Loucy (cell line): Measurements from ENCODE around the gene LINC01488.

Source experiments
- H2AFZ ChIP-seq: fragments of 200-600 bp; sonication (generic); 2 replicates; pipeline ENCODE4 v1.6.0; 2016; ENCODE audit warnings: antibody characterized with exemption, mild to moderate bottlenecking, low read length, moderate library complexity
- H3F3A ChIP-seq: fragments of 200-600 bp; 2 replicates; pipeline ENCODE4 v1.6.0; 2016; ENCODE audit warnings: antibody characterized with exemption, low read depth, mild to moderate bottlenecking
- H3K27me3 ChIP-seq: fragments of 200-600 bp; sonication (generic); 2 replicates; pipeline ENCODE4 v1.6.1; 2014; ENCODE audit warnings: low read length, mild to moderate bottlenecking; ENCODE audit not compliant: insufficient read depth, poor library complexity, severe bottlenecking
- H3K36me3 ChIP-seq: fragments of 200-600 bp; sonication (generic); 2 replicates; pipeline ENCODE4 v1.6.1; 2016; ENCODE audit warnings: low read length; ENCODE audit not compliant: insufficient read depth
- H3K4me1 ChIP-seq: fragments of 200-600 bp; sonication (generic); 2 replicates; pipeline ENCODE4 v1.5.1; 2014; ENCODE audit warnings: low read length, mild to moderate bottlenecking; ENCODE audit not compliant: insufficient read depth, poor library complexity, severe bottlenecking
- H3K4me2 ChIP-seq: fragments of 200-600 bp; sonication (generic); 2 replicates; pipeline ENCODE4 v1.6.0; 2014; ENCODE audit warnings: antibody characterized with exemption, low read length, low read depth, mild to moderate bottlenecking; ENCODE audit not compliant: poor library complexity, severe bottlenecking
- H3K4me3 ChIP-seq: fragments of 200-600 bp; sonication (generic); 2 replicates; pipeline ENCODE4 v1.5.1; 2014; ENCODE audit warnings: low read length, mild to moderate bottlenecking, mixed read lengths; ENCODE audit not compliant: poor library complexity, severe bottlenecking
- H3K79me2 ChIP-seq: fragments of 200-600 bp; sonication (generic); 2 replicates; pipeline ENCODE4 v1.6.1; 2014; ENCODE audit warnings: low read length; ENCODE audit not compliant: insufficient read depth
- H3K9ac ChIP-seq: fragments of 200-600 bp; sonication (generic); 2 replicates; pipeline ENCODE4 v1.6.0; 2014; ENCODE audit warnings: mild to moderate bottlenecking, low read depth, low read length, moderate library complexity; ENCODE audit not compliant: poor library complexity, severe bottlenecking
- H3K9me2 ChIP-seq: fragments of 200-600 bp; sonication (generic); replicated peaks from 2 replicates; pipeline ENCODE4 v1.6.1; 2016; ENCODE audit warnings: low read depth, low read length, mixed read lengths
- H3K9me3 ChIP-seq: fragments of 200-600 bp; sonication (generic); 2 replicates; pipeline ENCODE4 v1.6.1; 2014; ENCODE audit warnings: mild to moderate bottlenecking, antibody characterized with exemption, low read length, low read depth; ENCODE audit not compliant: insufficient read depth
- H4K20me1 ChIP-seq: fragments of 200-600 bp; sonication (generic); 2 replicates; pipeline ENCODE4 v1.6.0; 2014; ENCODE audit warnings: antibody characterized with exemption, low read length, mild to moderate bottlenecking; ENCODE audit not compliant: insufficient read depth, poor library complexity, severe bottlenecking
- EZH2phosphoT487 ChIP-seq: fragments of 200-600 bp; IDR thresholded peaks from 2 replicates; pipeline ENCODE4 v1.6.1; 2018; ENCODE audit warnings: antibody characterized with exemption, mild to moderate bottlenecking, moderate library complexity, borderline replicate concordance
- TF ChIP-seq, protein P1 (sequence below): fragments of 200-600 bp; sonication (generic); conservative IDR thresholded peaks from 2 replicates; pipeline ENCODE4 v1.5.1; 2014; ENCODE audit warnings: mild to moderate bottlenecking, antibody characterized with exemption, low read length

The LINC01488 gene

DNA sequence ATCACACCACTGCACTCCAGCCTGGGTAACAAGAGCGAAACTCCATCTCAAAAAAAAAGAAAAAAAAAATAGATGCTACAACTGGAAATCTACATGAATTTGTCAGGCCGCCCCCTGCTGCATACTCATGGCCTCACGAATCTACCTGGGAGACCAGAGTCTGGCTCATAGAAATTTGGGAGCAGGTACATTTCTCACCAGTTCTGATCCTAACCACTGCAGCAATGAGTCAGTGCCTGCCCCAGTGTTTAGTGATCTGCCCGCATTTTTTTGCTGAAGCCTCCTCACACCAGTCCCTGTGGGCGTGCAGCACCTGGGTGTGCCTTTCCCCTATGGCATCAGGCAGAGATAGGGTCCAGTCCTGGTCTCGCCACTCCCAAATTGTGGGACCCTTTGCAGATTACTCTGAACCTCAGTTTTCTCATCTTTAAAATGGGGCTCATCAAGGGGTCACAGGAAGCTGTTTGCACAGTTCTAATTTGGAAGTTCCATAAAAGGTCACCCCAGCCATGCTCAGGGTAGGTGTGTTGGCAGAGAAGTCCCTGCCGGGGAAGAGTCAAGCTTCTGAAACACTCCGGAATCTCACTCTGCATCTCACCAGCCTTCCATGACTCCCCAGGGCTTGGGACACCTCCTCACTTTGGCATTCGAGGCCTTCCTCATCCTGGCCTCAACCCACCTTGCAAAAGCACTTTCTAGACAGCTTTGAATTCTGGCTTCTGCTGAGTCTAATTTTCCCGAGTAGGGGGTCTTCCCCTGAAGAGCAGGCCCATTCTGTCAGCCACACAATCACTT, 39.3 kb upstream of the LINC01488 start:
- H3K79me2 ChIP-seq = no peaks in the 10 kb centered on the region
- peaks cover 14% of the 10 kb centered on the region for H3K4me1 ChIP-seq
- no peak overlapping the region for H3K9ac ChIP-seq
- no peak overlapping the region for H3K4me3 ChIP-seq
- H3K9me3 ChIP-seq = no peaks in the 10 kb centered on the region
- H3K27me3 ChIP-seq = no peaks in the 10 kb centered on the region
- TF ChIP-seq, protein P1, sequence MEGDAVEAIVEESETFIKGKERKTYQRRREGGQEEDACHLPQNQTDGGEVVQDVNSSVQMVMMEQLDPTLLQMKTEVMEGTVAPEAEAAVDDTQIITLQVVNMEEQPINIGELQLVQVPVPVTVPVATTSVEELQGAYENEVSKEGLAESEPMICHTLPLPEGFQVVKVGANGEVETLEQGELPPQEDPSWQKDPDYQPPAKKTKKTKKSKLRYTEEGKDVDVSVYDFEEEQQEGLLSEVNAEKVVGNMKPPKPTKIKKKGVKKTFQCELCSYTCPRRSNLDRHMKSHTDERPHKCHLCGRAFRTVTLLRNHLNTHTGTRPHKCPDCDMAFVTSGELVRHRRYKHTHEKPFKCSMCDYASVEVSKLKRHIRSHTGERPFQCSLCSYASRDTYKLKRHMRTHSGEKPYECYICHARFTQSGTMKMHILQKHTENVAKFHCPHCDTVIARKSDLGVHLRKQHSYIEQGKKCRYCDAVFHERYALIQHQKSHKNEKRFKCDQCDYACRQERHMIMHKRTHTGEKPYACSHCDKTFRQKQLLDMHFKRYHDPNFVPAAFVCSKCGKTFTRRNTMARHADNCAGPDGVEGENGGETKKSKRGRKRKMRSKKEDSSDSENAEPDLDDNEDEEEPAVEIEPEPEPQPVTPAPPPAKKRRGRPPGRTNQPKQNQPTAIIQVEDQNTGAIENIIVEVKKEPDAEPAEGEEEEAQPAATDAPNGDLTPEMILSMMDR = peak; percentile 28; the same call in 1 of the 2 replicates
- TF ChIP-seq EZH2phosphoT487 = no peak
- H4K20me1 ChIP-seq = no peaks in the 10 kb centered on the region
- H3K36me3 ChIP-seq = no peaks in the 10 kb centered on the region
- H3K9me2 ChIP-seq = no peaks in the 10 kb centered on the region
- no peaks in the 10 kb centered on the region for H3F3A ChIP-seq
- H3K4me2 ChIP-seq = peak overlapping the region; percentile 82
- H2AFZ ChIP-seq = no peak overlapping the region

DNA sequence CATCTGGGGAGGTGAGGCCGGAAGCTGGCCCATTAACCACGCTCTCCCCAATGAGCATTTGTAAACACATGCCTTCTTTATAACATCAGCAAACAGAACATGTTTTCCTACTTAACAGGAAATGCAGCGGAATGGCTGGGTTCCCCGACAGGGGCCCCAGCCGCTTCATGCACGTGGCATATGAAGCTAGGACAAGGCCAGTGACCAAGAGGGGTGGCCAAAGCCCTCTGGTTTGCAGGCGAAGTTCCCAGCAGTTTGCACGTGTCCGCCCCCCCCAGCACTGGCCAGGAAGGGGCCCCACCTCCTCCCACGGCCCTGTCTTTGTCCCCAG, 38.7 kb upstream of the LINC01488 start:
- no peaks in the 10 kb centered on the region for H4K20me1 ChIP-seq
- no peaks in the 10 kb centered on the region for H3K9me2 ChIP-seq
- H3K9me3 ChIP-seq = no peaks in the 10 kb centered on the region
- peak overlapping the region; percentile 66 for H2AFZ ChIP-seq
- H3K36me3 ChIP-seq = no peaks in the 10 kb centered on the region
- H3K79me2 ChIP-seq = no peaks in the 10 kb centered on the region
- peak overlapping the region; percentile 82 for H3K4me2 ChIP-seq
- peaks cover 14% of the 10 kb centered on the region for H3K4me1 ChIP-seq
- TF ChIP-seq, protein P1 = no peak
- TF ChIP-seq EZH2phosphoT487 = no peak
- peak overlapping the region; percentile 40 for H3K9ac ChIP-seq
- no peaks in the 10 kb centered on the region for H3K27me3 ChIP-seq
- H3F3A ChIP-seq = no peaks in the 10 kb centered on the region
- H3K4me3 ChIP-seq = peak overlapping the region; percentile 65

DNA sequence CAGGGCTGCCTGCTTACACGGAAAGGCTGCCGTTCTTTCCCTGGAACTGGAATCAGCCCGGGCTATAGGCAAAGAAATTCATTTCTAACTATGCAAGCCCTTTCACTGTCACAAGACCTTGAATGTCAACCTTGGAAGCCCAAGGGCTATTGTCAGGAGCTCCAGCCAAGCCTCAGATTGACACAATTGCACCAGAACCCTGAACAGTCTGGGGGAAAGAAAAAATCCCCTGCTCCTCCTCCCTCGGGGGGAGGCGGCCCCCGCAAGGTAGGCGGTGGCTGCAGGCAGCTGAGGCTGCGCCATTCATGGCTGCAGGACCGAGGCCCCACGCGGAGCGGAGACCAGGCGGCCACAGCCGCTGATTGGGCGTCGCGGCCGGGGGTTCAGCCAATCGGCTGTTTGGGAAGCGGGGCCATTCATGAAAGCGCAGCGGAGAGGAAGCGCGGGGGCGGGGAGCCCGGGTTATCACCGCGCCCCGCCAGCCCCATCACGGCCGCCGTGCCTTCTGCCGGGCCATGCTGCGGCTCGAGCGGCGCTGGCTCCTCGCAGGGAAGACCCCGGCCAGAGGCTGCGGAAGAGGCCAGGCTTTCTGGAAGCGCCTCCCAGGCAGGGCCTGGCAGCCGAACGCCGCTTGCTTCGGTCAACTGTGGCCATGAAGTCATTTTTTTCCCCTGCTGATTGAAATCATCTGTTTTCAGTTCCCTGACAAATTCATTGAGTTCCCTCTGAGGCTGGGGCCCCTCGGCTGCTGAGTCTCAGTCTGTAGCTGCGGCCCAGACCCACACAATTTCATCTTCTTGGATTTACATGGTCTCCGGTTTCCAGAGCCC, 38.1 kb upstream of the LINC01488 start:
- Histone ChIP-seq H3K9ac (peak overlapping the region; percentile 56), H3K36me3 (no peaks in the 10 kb centered on the region), H3K9me2 (no peaks in the 10 kb centered on the region), H3K79me2 (no peaks in the 10 kb centered on the region), H3K4me3 (peak overlapping the region; percentile 65), H3K4me1 (peaks cover 14% of the 10 kb centered on the region), H3K9me3 (no peaks in the 10 kb centered on the region), H3K4me2 (peak overlapping the region; percentile 82), H3F3A (no peaks in the 10 kb centered on the region), H3K27me3 (no peaks in the 10 kb centered on the region), H2AFZ (peak overlapping the region; percentile 84), H4K20me1 (no peaks in the 10 kb centered on the region)
- TF ChIP-seq EZH2phosphoT487 = no peak
- TF ChIP-seq, protein P1 = no peak
